Activated CD4-positive, alpha-beta T cell treated with anti-CD3 and anti-CD28 coated beads for 36 hours (primary cell): ENCODE data around the gene PTPRM. TPM values are rescaled to one million over a fixed set of nuclear protein-coding genes. Genes with fewer than 3 reads are reported as not detected.

Experiments
- ATAC-seq: fragments of 200-7000 bp; cut with Tn5 transposase; one replicate; pipeline ENCODE4 v1.10.0; 2021; ENCODE audit warnings: mild to moderate bottlenecking, moderate library complexity
- CTCF ChIA-PET: fragments of 350-600 bp; sonication (Branson Sonifier 250); formaldehyde crosslinking; loops from one replicate; lab custom pipeline; 2021; ENCODE audit warnings: antibody characterized with exemption; lab: Charles Lee
- POLR2A ChIA-PET: fragments of 350-600 bp; sonication (Branson Sonifier 250); formaldehyde crosslinking; loops from one replicate; lab custom pipeline; 2021; ENCODE audit warnings: antibody characterized with exemption, inconsistent platforms; lab: Charles Lee
- DNase-seq: peaks from one replicate; pipeline ENCODE4 v3.0.0-alpha.2; 2020
- H3K27ac Mint-ChIP-seq: one replicate; pipeline ENCODE4 v1.8.0; 2021; ENCODE audit warnings: mixed read lengths
- H3K27me3 Mint-ChIP-seq: one replicate; pipeline ENCODE4 v1.8.0; 2021; ENCODE audit warnings: mixed read lengths
- H3K36me3 Mint-ChIP-seq: one replicate; pipeline ENCODE4 v1.8.0; 2021; ENCODE audit warnings: low read depth, mixed read lengths
- H3K4me1 Mint-ChIP-seq: one replicate; pipeline ENCODE4 v1.8.0; 2021; ENCODE audit warnings: mixed read lengths
- H3K4me3 Mint-ChIP-seq: one replicate; pipeline ENCODE4 v1.8.0; 2021; ENCODE audit warnings: mild to moderate bottlenecking, moderate library complexity, mixed read lengths
- H3K9me3 Mint-ChIP-seq: one replicate; pipeline ENCODE4 v1.8.0; 2021; ENCODE audit warnings: low read depth, mixed read lengths
- intact Hi-C, 2 experiments: fragments of 100-400 bp; cut with DNase I in 1 of 2; cut with micrococcal nuclease in 1 of 2; formaldehyde crosslinking; loops; one replicate each; pipeline versions ENCODE4 v1.14.2 to v1.15.1; 2022 to 2024; cut with DNase I, micrococcal nuclease
- total RNA-seq, 2 experiments: library from RNA; stranded (reverse); gene quantifications; one replicate each; pipeline ENCODE4 v1.2.3, GENCODE V29; 2021

The PTPRM gene
- total RNA-seq, 2 experiments from 2014 or later: 6.5 to 14.0 TPM

DNA sequence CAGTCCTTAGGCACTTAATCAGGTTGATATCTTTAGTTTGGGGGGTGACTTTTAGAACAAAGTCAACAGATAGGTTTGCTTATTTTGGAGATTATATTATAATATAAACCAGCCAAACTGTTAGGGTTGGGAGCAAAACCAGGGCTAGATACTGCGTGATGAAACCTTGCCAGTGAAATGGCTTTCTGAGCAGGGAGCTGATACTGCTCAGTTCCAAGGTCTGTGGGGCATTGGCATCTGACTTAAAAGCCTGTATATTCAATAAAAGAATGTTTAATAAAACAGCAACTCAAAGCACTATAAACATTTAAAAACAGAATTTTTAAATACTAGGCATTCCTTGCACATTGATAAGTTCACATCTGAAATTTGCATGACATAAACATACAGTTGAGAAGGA is 19.3 kb downstream of the PTPRM start:
- ChIA-PET CTCF (no interaction called here), POLR2A (no interaction called here)
- Mint-ChIP-seq H3K36me3 (no peaks in the 10 kb centered on the region), H3K27me3 (no peaks in the 10 kb centered on the region), H3K27ac (no peak overlapping the region), H3K4me1 (no peaks in the 10 kb centered on the region), H3K4me3 (no peak overlapping the region), H3K9me3 (no peaks in the 10 kb centered on the region)
- ATAC-seq (no peak), DNase-seq (no peak)
- intact Hi-C loops: no loop called here

- CTCF ChIA-PET: no interaction called here
- H3K27ac Mint-ChIP-seq: no peak overlapping the region
Measured at GRCh38 chr18:7590826-7591560, 23.9 kb downstream of the PTPRM start.

GRCh38 chr18:7592305-7593071 is 25.4 kb downstream of the PTPRM start:
- no peak overlapping the region for H3K4me3 Mint-ChIP-seq
- H3K9me3 Mint-ChIP-seq: no peaks in the 10 kb centered on the region
- H3K4me1 Mint-ChIP-seq: no peaks in the 10 kb centered on the region
- no peak overlapping the region for H3K27ac Mint-ChIP-seq
- ATAC-seq (peak; percentile 36), DNase-seq (no peak)
- no peaks in the 10 kb centered on the region for H3K36me3 Mint-ChIP-seq
- intact Hi-C loops: no loop called here
- ChIA-PET CTCF (no interaction called here), POLR2A (no interaction called here)
- no peaks in the 10 kb centered on the region for H3K27me3 Mint-ChIP-seq

More at GRCh38 chr18:7590826-7591560, 23.9 kb downstream of the PTPRM start:
- no peaks in the 10 kb centered on the region for H3K4me1 Mint-ChIP-seq
- POLR2A ChIA-PET: no interaction called here
- no peaks in the 10 kb centered on the region for H3K9me3 Mint-ChIP-seq
- no peak for DNase-seq
- no peaks in the 10 kb centered on the region for H3K36me3 Mint-ChIP-seq
- intact Hi-C loops: no loop called here
- no peaks in the 10 kb centered on the region for H3K27me3 Mint-ChIP-seq
- ATAC-seq: no peak
- no peak overlapping the region for H3K4me3 Mint-ChIP-seq

DNA sequence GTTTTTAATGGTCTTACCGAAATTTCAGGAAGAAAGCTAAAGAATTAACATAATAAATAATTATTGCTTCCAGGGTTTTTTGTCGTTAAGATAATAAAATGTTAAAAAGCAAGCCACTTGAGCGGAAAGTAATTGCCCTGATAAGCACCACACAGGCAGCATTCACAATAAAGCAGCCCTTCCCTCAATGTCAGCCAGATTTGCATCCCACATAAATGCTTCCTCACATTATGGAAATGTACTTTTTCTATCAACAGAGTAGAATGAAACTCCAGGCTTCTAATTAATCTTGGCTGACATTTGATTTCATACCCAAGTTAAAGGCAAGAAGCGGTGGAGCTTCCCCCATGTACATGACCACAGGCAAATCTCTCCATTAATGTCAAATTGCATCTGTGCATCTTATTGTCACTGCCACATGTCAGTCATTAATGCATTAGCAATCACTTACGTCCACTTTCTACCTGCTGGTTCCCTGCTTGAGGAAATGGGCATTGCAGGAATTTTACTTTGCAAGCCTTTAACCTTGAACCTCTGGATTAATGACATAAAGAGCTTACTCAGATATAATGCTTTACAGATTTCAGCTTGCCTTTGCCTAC is 26.2 kb downstream of the PTPRM start:
- no peaks in the 10 kb centered on the region for H3K4me1 Mint-ChIP-seq
- POLR2A ChIA-PET: no interaction called here
- intact Hi-C loops: no loop called here
- no peak for DNase-seq
- H3K27ac Mint-ChIP-seq: no peak overlapping the region
- ATAC-seq: no peak
- H3K4me3 Mint-ChIP-seq: no peak overlapping the region
- no peaks in the 10 kb centered on the region for H3K27me3 Mint-ChIP-seq
- CTCF ChIA-PET: interaction anchor here (0.8 to 0.9 kb wide), 2 partner anchors 9 to 169 kb away, joined by 3 read pairs; no protein-coding TSS in a partner anchor
- H3K9me3 Mint-ChIP-seq: no peaks in the 10 kb centered on the region
- no peaks in the 10 kb centered on the region for H3K36me3 Mint-ChIP-seq

DNA sequence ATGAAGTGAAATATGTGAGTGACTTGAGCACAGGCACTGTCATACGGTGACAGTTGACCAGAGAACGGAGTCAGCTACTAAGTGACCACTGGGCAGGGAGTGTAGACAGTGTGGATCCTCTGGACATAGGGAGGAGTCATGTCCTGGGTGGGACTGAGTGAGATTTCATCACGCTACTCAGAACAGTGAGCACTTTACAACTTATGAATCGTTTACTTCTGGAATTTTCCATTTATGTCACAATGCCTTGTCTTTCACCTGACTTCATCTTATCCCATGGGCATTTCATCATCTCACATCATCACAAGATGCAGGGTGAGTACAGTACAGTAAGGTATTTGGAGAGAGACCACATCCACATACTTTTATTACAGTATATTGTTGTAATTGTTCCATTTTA is 29.0 kb downstream of the PTPRM start:
- no peak for ATAC-seq
- Mint-ChIP-seq H3K9me3 (no peaks in the 10 kb centered on the region), H3K27me3 (no peaks in the 10 kb centered on the region), H3K4me1 (no peaks in the 10 kb centered on the region), H3K4me3 (no peak overlapping the region), H3K36me3 (no peaks in the 10 kb centered on the region), H3K27ac (no peak overlapping the region)
- intact Hi-C loops: no loop called here
- DNase-seq: no peak
- ChIA-PET CTCF (no interaction called here), POLR2A (no interaction called here)

DNA sequence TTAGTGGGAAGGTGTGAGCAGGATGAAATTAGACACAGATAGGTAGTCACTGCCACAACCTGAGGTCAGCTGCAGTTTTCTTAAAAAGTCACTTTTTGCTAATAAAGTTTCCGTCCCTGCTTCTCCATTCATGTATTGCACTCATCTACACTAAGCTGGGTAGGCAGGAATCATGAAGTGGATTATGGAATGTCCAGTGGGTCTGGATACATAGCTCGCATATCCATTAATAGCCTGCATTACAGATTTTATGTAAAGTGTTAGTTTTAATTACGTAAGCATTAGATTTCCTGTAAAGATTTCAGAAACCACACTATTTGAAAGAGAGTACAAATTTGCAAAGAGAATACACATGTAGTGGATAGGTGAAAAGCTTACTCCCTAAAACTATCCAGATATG is 30.4 kb downstream of the PTPRM start:
- DNase-seq (no peak), ATAC-seq (no peak)
- H3K4me3 Mint-ChIP-seq: no peak overlapping the region
- no peaks in the 10 kb centered on the region for H3K9me3 Mint-ChIP-seq
- H3K27ac Mint-ChIP-seq: no peak overlapping the region
- intact Hi-C loops: no loop called here
- H3K27me3 Mint-ChIP-seq: no peaks in the 10 kb centered on the region
- H3K4me1 Mint-ChIP-seq: no peaks in the 10 kb centered on the region
- POLR2A ChIA-PET: no interaction called here
- H3K36me3 Mint-ChIP-seq: no peaks in the 10 kb centered on the region
- CTCF ChIA-PET: no interaction called here

DNA sequence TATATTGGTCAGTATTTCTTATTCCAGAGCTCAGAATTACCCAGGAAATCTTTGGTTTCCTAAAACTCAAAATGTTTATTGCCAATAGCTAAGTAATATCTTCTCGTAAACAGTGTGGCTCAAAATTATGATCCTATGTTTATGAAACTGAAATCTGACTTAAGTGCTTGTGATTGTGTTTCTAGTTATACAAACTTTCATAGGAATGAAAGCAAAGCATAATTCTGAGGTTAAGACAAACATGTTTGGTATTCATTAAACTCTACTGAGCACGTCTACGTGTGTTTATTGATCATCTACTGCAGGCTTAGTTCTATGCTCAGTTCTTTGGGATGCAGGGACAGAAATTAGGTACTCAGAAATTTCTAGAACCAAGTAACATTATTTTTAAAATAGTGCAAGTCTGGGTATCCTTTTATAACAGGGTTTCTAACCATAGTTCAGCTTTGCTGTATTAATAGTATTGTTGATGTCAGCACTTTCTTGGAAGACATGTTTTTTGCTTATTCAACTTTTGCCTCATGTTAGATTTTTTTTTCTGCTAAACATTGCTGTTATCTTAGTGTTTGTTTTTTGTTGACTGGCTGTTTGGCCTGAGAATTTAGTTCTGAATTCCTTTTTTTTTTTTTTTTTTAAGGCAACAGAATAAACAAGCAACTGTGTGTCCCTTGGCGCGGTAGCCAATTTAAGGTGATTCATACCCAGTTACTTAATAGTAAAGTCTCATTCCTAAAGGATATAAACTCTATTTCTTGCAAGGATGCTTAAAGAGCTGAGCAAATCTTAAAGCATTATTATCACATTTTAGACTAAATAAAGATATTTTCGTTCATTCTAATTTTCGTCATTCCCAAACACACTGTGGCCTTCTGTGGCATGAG is 31.3 kb downstream of the PTPRM start:
- no peaks in the 10 kb centered on the region for H3K4me1 Mint-ChIP-seq
- no peaks in the 10 kb centered on the region for H3K27me3 Mint-ChIP-seq
- no peak overlapping the region for H3K27ac Mint-ChIP-seq
- ChIA-PET POLR2A (no interaction called here), CTCF (no interaction called here)
- intact Hi-C loops: no loop called here
- ATAC-seq (no peak), DNase-seq (no peak)
- H3K4me3 Mint-ChIP-seq: no peak overlapping the region
- no peaks in the 10 kb centered on the region for H3K9me3 Mint-ChIP-seq
- no peaks in the 10 kb centered on the region for H3K36me3 Mint-ChIP-seq

- POLR2A ChIA-PET: no interaction called here
- H3K36me3 Mint-ChIP-seq: no peaks in the 10 kb centered on the region
- no peak overlapping the region for H3K4me3 Mint-ChIP-seq
- no peaks in the 10 kb centered on the region for H3K4me1 Mint-ChIP-seq
- no peaks in the 10 kb centered on the region for H3K27me3 Mint-ChIP-seq
- no peak overlapping the region for H3K27ac Mint-ChIP-seq
- no peak for DNase-seq
- CTCF ChIA-PET: interaction anchor here (1.0 kb wide), 1 partner anchor 33 kb away, joined by 3 read pairs; the partner anchor contains the start of gene PTPRM
- intact Hi-C loops: no loop called here
- H3K9me3 Mint-ChIP-seq: no peaks in the 10 kb centered on the region
- ATAC-seq: no peak
Measured at GRCh38 chr18:7600036-7600435, 32.9 kb downstream of the PTPRM start.

GRCh38 chr18:7600528-7601245 is 33.6 kb downstream of the PTPRM start:
- no peaks in the 10 kb centered on the region for H3K36me3 Mint-ChIP-seq
- no peak overlapping the region for H3K4me3 Mint-ChIP-seq
- no peak for ATAC-seq

GRCh38 chr18:7601246-7601615 is 34.1 kb downstream of the PTPRM start:
- H3K27ac Mint-ChIP-seq: no peak overlapping the region
- no peak for DNase-seq
- H3K36me3 Mint-ChIP-seq: no peaks in the 10 kb centered on the region
- POLR2A ChIA-PET: no interaction called here
- no peak for ATAC-seq
- intact Hi-C loops: no loop called here
- CTCF ChIA-PET: no interaction called here
- H3K27me3 Mint-ChIP-seq: no peaks in the 10 kb centered on the region
- no peaks in the 10 kb centered on the region for H3K9me3 Mint-ChIP-seq
- H3K4me1 Mint-ChIP-seq: no peaks in the 10 kb centered on the region
- no peak overlapping the region for H3K4me3 Mint-ChIP-seq

More at GRCh38 chr18:7600528-7601245, 33.6 kb downstream of the PTPRM start:
- DNase-seq: no peak
- H3K4me1 Mint-ChIP-seq: no peaks in the 10 kb centered on the region
- H3K27ac Mint-ChIP-seq: no peak overlapping the region
- ChIA-PET POLR2A (no interaction called here), CTCF (interaction anchor here (1.0 kb wide), 1 partner anchor 34 kb away, joined by 3 read pairs; the partner anchor contains the start of gene PTPRM)
- H3K9me3 Mint-ChIP-seq: no peaks in the 10 kb centered on the region
- no peaks in the 10 kb centered on the region for H3K27me3 Mint-ChIP-seq
- intact Hi-C loops: no loop called here
